ENCODE measurements around the gene SLC30A3. TPM values are rescaled to one million over a fixed set of nuclear protein-coding genes. Genes with fewer than 3 reads are reported as not detected.

SLC30A3 gene
- total and polyA plus RNA-seq, 3 donors from 2014 or later, result 111 to 160 (median 130) TPM

DNA sequence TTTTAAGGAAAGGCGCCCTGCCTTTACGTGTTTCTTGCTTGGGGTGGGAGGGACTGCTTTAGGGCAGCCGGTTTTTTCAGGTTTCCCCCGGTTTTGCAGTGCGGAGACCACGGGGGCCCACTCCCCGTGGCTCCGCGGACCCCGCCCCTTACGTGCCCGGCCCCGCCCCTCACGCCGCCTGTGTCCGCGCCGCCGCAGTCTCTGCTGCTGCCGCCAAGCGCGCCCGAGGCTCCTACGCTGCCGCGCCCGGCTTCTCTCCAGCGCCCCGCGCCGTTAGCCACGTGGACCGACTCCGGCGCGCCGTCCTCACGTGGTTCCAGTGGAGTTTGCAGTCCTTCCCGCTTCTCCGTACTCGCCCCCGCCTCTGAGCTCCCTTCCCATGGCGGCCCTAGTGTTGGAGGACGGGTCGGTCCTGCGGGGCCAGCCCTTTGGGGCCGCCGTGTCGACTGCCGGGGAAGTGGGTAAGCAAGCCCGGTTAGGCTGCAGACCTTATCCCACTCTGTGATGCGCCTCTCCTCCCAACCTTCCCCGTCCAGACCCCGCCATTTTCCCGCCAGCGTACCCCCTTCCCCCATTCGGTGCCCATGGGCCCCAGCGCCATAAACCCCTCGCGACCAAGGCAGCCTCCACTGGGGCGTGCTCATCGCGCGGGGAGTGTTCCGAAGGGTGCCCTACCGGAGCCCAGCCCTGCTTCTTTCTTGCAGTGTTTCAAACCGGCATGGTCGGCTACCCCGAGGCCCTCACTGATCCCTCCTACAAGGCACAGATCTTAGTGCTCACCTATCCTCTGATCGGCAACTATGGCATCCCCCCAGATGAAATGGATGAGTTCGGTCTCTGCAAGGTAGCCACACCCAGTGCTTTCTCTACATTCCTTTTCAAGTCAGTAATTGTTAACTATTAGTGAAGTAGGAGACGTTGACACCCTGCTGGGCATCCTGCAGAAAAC lies 45.4 kb downstream of the SLC30A3 start, which contains the start of gene CAD:
Gene CAD (plus strand): TSS at position 197 of the 949 bp plus-strand sequence. CDS start 183 bp downstream, at position 380.
- peak; percentile 89 for DNase-seq
- TF ChIP-seq POLR2A (IDR thresholded peaks at IDR 0.05), result no peak
- TF ChIP-seq, protein P1, sequence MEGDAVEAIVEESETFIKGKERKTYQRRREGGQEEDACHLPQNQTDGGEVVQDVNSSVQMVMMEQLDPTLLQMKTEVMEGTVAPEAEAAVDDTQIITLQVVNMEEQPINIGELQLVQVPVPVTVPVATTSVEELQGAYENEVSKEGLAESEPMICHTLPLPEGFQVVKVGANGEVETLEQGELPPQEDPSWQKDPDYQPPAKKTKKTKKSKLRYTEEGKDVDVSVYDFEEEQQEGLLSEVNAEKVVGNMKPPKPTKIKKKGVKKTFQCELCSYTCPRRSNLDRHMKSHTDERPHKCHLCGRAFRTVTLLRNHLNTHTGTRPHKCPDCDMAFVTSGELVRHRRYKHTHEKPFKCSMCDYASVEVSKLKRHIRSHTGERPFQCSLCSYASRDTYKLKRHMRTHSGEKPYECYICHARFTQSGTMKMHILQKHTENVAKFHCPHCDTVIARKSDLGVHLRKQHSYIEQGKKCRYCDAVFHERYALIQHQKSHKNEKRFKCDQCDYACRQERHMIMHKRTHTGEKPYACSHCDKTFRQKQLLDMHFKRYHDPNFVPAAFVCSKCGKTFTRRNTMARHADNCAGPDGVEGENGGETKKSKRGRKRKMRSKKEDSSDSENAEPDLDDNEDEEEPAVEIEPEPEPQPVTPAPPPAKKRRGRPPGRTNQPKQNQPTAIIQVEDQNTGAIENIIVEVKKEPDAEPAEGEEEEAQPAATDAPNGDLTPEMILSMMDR (IDR thresholded peaks at IDR 0.05), result peak in 2 of 3 experiments; percentile 17
- peak within 1 kb of the TSS; percentile 64 to 81 for H3K4me3 ChIP-seq
- WGBS, 2 donors, result 10 to 11% methylated on average over 21 to 72 of the region's 72 CpGs
- peak within 1 kb of the TSS; percentile 69 to 80 for H3K27ac ChIP-seq
- peaks cover 23% of the 10 kb centered on the region for H3K4me1 ChIP-seq
- no peaks in the 10 kb centered on the region for H3K36me3 ChIP-seq (ENCODE audit: low read depth, missing control alignments)
- intact Hi-C loops (cut with DNase I; ENCODE audit: low total_unique reads), result loop anchor here (10.0 kb wide), 1 partner anchor 133 kb away; the partner anchor contains the start of gene KHK
- no peaks in the 10 kb centered on the region for H3K9me3 ChIP-seq
- H3K27me3 ChIP-seq, result no peaks in the 10 kb centered on the region

DNA sequence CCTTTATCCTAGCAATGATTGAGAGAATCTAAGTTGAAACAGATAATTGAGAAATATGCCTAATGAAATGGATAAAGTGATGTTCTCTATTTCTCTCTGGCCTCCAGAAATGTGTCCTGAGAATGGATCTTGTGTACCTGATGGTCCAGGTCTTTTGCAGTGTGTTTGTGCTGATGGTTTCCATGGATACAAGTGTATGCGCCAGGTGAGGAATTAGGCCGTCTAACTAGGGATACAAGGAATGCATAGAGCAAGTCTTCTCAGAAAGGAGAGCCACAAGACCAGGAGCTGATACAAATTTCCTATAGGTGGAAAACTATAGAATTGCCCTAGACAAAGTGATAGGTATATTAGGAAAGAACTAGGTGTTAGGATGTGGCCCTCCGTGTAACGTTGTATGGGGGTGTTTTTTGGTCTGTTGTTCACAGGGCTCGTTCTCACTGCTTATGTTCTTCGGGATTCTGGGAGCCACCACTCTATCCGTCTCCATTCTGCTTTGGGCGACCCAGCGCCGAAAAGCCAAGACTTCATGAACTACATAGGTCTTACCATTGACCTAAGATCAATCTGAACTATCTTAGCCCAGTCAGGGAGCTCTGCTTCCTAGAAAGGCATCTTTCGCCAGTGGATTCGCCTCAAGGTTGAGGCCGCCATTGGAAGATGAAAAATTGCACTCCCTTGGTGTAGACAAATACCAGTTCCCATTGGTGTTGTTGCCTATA lies 46.3 kb downstream of the SLC30A3 start:
- peak overlapping the region; percentile 64 to 81 for H3K4me3 ChIP-seq
- TF ChIP-seq POLR2A (IDR thresholded peaks at IDR 0.05), result no peak
- TF ChIP-seq, protein P1 (IDR thresholded peaks at IDR 0.05), result no peak
- intact Hi-C loops (cut with DNase I; ENCODE audit: low total_unique reads), result loop anchor here (10.0 kb wide), 1 partner anchor 132 kb away; the partner anchor contains the start of gene KHK
- H3K4me1 ChIP-seq, result peaks cover 23% of the 10 kb centered on the region
- 63 to 67% methylated on average over 13 of the region's 13 CpGs for WGBS, 2 donors
- no peaks in the 10 kb centered on the region for H3K36me3 ChIP-seq (ENCODE audit: low read depth, missing control alignments)
- no peaks in the 10 kb centered on the region for H3K27me3 ChIP-seq
- no peak for DNase-seq
- H3K27ac ChIP-seq, result peak overlapping the region; percentile 69 to 80
- H3K9me3 ChIP-seq, result no peaks in the 10 kb centered on the region

DNA sequence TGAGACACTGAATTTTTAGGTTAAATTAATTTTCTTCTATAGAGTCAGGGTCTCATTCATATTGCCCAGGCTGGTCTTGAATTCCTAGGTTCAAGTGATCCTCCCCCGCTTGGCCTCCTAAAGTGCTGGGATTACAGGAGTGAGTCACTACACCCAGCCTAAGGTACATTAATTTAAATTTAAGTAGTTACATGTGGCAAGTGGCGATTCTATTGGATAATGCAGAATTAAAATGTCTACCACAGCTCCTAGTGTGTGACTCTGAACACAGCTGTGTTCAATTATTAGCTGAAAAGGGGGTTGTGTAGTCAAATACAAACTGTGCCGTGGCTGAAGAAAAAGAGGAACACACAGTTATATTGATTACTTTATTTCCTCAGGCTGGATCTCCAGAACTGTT lies 47.9 kb downstream of the SLC30A3 start:
- no peak overlapping the region for H3K4me3 ChIP-seq
- intact Hi-C loops (cut with DNase I; ENCODE audit: low total_unique reads), result loop anchor here (10.0 kb wide), 1 partner anchor 130 kb away; the partner anchor contains the start of gene KHK
- no peak overlapping the region for H3K27ac ChIP-seq
- peaks cover 27% of the 10 kb centered on the region for H3K4me1 ChIP-seq
- 88 to 100% methylated on average over 3 of the region's 3 CpGs for WGBS, 2 donors
- H3K27me3 ChIP-seq, result no peaks in the 10 kb centered on the region
- no peak for DNase-seq
- no peaks in the 10 kb centered on the region for H3K36me3 ChIP-seq (ENCODE audit: low read depth, missing control alignments)
- TF ChIP-seq, protein P1 (IDR thresholded peaks at IDR 0.05), result no peak
- H3K9me3 ChIP-seq, result no peaks in the 10 kb centered on the region

DNA sequence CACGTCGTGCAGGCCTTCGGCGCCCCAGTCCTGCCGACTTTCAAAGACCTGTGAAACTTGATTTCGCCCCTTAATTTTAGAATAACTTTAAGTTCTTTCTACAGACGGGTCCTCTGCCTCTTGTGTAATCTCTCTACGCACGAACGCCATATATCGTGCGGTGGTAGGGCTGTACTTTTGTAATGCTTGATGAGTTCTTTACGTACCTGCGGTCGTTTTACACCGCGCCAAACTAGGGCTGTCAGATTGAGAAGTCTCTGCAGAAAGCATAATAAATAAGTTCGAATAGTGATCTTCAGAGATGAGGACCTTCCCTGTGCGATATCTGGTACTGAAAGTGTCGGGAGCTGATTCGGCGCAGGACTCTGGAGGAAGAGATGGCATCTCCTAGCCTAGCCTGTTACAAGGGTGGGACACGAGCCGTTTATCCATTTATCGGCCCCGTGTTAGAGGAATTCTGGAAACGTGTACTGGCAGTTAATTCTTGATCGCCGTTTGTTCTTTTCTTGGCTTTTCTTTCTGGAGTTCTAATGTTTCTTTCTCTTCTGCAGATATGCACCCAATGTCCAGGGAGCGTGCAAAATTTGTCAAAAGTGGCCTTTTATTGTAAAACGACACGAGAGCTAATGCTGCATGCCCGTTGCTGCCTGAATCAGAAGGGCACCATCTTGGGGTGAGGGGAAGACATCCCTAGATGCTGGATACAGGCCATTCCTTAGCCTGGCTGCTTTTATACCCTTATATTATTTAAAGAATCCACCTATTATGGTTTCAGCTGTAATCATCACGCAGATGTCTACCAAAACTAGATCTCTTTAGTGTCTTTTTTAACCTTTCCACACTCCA lies 50.0 kb downstream of the SLC30A3 start:
- no peaks in the 10 kb centered on the region for H3K27me3 ChIP-seq
- TF ChIP-seq, protein P1 (IDR thresholded peaks at IDR 0.05), result no peak
- no peak for TF ChIP-seq POLR2A (IDR thresholded peaks at IDR 0.05)
- WGBS, 2 donors, result 3 to 4% methylated on average over 34 of the region's 34 CpGs
- H3K36me3 ChIP-seq (ENCODE audit: low read depth, missing control alignments), result no peaks in the 10 kb centered on the region
- peak; percentile 45 for DNase-seq
- H3K9me3 ChIP-seq, result no peaks in the 10 kb centered on the region
- peak overlapping the region; percentile 93 to 95 for H3K27ac ChIP-seq
- peaks cover 14% of the 10 kb centered on the region for H3K4me1 ChIP-seq
- H3K4me3 ChIP-seq, result peak overlapping the region; percentile 73 to 97
- intact Hi-C loops (cut with DNase I; ENCODE audit: low total_unique reads), result loop anchor here (10.0 kb wide), 1 partner anchor 128 kb away; the partner anchor contains the start of gene KHK

All from testis (tissue), 3 donors.